Neuron (in vitro differentiated cells): ENCODE results near the gene HUS1.
"Not testable (repeated sequence)": the region's sequence is repeated elsewhere in the genome, so short reads cannot be mapped to it uniquely, and the experiment has no call there.

Source experiments
- H2AFZ ChIP-seq: one replicate; pipeline ENCODE4 v1.6.1; 2013; ENCODE audit warnings: low read depth, mild to moderate bottlenecking, inconsistent platforms, low read length, moderate library complexity
- H3K27me3 ChIP-seq: one replicate; pipeline ENCODE4 v1.6.1; 2013; ENCODE audit warnings: low read length; ENCODE audit not compliant: insufficient read depth
- H3K36me3 ChIP-seq: one replicate; pipeline ENCODE4 v1.6.1; 2013; ENCODE audit warnings: low read length; ENCODE audit not compliant: insufficient read depth
- H3K4me1 ChIP-seq: one replicate; pipeline ENCODE4 v1.6.1; 2013; ENCODE audit warnings: low read length; ENCODE audit not compliant: insufficient read depth
- H3K4me3 ChIP-seq: 2 replicates; pipeline ENCODE4 v1.5.1; 2013; ENCODE audit warnings: mild to moderate bottlenecking, low read length, moderate library complexity
- H3K9me3 ChIP-seq: one replicate; pipeline ENCODE4 v1.6.1; 2013; ENCODE audit warnings: low read length

The HUS1 gene

DNA sequence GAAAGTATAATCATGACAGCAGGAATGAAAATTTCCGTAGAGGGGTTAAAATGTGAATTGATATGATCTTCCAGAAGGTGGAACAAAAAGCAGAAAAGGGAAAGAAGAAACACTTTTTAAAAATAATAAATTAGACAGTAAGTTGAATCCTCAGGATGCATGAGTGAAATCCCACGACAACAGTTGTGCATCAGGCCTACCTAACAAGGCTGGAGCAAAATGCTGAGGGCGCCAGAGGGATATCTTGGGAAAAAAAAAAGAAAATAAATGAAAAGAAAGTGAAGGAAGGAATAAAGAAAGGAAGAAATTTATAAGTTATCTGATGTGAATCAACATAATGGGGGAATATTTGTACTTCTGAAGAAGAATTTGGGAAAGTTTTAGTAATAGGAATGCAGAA is 13.0 kb upstream of the HUS1 start:
- no peaks in the 10 kb centered on the region for H3K4me1 ChIP-seq
- H3K9me3 ChIP-seq, result no peaks in the 10 kb centered on the region
- H3K36me3 ChIP-seq, result no peaks in the 10 kb centered on the region
- no peaks in the 10 kb centered on the region for H3K27me3 ChIP-seq
- H3K4me3 ChIP-seq, result peak overlapping the region; percentile 48
- H2AFZ ChIP-seq, result peak overlapping the region; percentile 6

DNA sequence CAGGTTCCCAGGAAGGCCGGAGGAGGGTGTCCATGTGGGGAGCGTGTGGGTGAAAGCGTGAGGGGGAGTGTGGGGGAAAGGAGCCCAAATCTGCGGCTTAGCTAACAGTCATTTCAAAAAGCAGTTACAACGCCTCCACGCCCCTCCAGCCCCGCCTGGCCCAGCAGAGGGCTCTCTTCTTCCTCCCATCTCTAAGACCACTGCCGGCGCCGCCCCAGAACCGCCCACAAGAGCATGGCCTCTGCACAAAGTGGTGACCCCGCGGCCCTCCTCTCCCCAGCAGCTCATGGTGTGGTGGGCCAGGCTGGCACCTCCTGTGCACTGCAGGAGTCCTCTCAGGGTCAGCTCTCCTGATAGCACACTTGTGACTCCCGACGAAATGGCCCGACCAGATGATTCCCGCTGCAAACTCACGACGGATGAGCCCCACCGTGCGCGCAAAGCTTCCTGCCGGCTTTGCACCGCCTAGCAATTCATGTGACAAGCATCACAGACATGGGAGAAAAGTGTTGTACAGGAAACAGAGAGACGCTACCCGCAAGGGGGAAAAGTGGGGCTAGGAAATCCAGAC is 12.4 kb upstream of the HUS1 start:
- Histone ChIP-seq H3K9me3 (no peaks in the 10 kb centered on the region), H3K4me1 (no peaks in the 10 kb centered on the region), H3K27me3 (no peaks in the 10 kb centered on the region), H3K4me3 (peak overlapping the region; percentile 48), H3K36me3 (no peaks in the 10 kb centered on the region), H2AFZ (peak overlapping the region; percentile 6)

DNA sequence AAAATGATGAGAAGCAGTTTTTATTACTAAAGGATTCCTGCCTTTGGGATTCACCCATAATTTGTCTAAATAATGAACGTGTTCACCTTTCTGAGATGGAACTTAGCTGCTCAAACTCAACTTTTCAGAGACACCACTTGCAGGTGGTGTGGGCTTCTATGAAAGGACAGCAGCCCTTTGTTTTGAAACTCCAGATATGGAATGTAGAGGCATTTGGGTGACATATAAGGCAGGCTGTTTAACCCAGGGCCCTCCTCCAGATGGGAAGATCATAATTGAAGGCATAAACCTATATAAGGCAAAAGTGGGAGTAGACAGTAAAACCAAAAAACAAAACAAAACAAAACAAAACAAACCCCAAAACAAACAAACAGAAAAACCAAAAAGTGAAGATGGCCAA is 11.9 kb upstream of the HUS1 start:
- peak overlapping the region; percentile 6 for H2AFZ ChIP-seq
- H3K27me3 ChIP-seq, result no peaks in the 10 kb centered on the region
- no peaks in the 10 kb centered on the region for H3K36me3 ChIP-seq
- no peaks in the 10 kb centered on the region for H3K9me3 ChIP-seq
- no peaks in the 10 kb centered on the region for H3K4me1 ChIP-seq
- peak overlapping the region; percentile 48 for H3K4me3 ChIP-seq

DNA sequence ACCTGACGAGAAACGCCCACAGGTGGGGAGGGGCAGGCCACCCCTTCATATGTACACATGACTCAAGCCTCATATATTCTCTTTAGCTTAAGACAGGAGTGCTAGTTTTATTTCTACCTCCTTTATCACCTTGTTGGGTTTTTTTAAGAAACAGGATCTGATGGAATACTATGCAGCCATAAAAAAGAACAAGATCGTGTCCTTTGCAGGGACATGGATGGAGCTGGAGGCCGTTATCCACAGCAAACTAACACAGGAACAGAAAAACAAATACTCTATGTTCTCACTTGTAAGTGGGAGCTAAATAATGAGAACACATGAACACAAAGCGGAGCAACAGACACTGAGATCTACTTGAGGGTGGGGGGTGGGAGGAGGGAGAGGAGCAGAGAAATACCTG is 11.2 kb upstream of the HUS1 start:
- Histone ChIP-seq H2AFZ (no peak overlapping the region), H3K4me1 (no peaks in the 10 kb centered on the region), H3K9me3 (no peaks in the 10 kb centered on the region), H3K36me3 (no peaks in the 10 kb centered on the region), H3K27me3 (no peaks in the 10 kb centered on the region), H3K4me3 (no peak overlapping the region)

DNA sequence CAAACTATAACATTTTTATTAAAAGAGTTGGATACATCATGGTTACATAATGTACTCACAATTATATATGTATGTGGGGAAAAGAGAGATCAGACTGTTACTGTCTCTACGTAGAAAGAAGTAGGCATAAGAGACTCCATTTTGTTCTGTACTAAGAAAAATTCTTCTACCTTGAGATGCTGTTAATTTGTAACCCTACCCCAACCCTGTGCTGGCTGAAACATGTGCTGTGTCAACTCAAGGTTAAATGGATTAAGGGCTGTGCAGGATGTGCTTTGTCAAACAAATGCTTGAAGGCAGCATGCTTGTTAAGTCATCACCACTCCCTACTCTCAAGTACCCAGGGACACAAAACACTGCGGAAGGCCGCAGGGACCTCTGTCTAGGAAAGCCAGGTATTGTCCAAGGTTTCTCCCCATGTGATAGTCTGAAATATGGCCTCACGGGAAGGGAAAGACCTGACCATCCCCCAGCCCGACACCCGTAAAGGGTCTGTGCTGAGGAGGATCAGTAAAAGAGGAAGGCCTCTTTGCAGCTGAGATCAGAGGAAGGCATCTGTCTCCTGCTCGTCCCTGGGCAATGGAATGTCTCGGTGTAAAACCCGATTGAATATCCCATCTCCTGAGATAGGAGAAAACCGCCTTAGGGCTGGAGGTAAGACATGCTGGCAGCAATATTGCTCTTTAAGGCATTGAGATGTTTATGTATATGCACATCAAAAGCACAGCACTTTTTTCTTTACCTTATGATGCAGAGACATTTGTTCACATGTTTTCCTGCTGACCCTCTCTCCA is 10.4 kb upstream of the HUS1 start:
- not testable (repeated sequence) for H3K4me1 ChIP-seq, H3K4me3 ChIP-seq, H2AFZ ChIP-seq, H3K27me3 ChIP-seq, H3K36me3 ChIP-seq, H3K9me3 ChIP-seq

DNA sequence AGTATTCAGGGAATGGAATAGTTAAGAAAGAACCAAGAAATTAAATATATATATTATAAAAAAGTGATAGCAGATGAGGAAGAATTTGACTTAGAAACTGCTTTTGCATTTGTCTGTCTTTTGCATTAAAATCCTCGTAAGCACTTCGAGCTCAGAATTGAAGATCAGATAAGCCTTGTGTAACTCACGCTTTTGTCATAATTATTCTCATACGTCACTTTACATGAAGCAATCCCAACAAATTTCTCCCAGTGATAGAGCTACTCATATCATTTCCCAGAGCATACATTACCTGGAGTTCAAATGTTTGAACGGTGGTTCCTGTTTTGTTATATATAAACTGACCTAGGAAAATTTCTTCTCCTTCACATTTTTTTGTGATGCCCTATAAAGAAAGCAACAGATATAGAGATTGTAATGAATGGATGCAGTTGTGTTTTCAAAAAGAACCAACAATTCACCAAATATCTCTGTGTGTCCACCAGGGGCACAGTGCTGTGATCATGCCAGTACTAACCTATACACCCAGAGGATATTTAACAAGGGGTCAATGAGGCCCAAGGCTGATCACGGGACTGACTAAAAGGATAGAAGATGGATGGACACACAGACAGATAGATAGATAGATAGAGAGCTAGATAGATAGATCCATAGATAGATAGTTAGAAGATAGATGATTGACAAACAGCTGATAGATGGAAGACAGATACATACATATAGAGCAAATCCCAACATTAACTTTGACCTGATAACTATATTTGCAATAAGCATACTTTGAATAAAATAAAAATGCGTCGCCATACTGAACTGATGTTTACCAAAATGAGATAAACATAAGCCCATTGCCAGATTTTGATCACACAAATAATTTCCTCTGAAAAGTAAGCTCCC is 9.3 kb upstream of the HUS1 start:
- Histone ChIP-seq H3K9me3 (no peaks in the 10 kb centered on the region), H3K36me3 (no peaks in the 10 kb centered on the region), H3K4me3 (no peak overlapping the region), H2AFZ (no peak overlapping the region), H3K27me3 (no peaks in the 10 kb centered on the region), H3K4me1 (no peaks in the 10 kb centered on the region)

DNA sequence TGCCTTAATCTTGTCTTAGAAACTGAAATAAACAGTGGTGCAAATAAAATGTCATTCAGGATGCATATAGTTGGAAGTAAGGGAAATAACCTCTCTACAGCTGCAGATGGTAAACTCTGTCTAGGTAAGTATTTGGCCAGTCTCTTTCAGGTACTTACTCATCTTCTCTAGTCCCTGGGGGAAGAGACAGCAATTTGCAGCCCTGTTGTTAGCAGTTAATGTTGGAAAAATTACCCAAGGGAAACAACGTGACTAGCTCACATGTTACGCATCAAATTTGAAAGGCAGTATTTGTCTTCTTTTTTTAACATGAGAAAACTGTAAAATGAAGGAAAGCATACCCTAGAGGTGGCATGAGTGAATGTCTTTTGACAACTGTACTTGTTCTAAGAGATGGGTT is 3.2 kb upstream of the HUS1 start:
- no peaks in the 10 kb centered on the region for H3K27me3 ChIP-seq
- no peak overlapping the region for H3K4me3 ChIP-seq
- no peak overlapping the region for H2AFZ ChIP-seq
- H3K4me1 ChIP-seq, result peaks cover 7% of the 10 kb centered on the region
- no peaks in the 10 kb centered on the region for H3K9me3 ChIP-seq
- H3K36me3 ChIP-seq, result peaks cover 2% of the 10 kb centered on the region

DNA sequence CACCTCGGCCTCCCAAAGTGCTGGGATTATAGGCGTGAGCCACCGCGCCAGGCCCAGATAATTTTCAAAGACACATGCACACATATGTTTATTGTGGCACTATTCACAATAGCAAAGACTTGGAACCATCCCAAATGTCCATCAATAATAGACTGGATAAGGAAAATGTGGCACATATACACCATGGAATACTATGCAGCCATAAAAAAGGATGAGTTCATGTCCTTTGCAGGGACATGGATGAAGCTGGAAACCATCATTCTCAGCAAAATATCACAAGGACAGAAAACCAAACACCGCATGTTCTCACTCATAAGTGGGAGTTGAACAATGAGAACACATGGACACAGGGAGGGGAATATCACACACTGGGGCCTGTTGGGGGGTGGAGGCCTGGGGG is 1.2 kb upstream of the HUS1 start:
- H3K36me3 ChIP-seq, result peaks cover 20% of the 10 kb centered on the region
- not testable (repeated sequence) for H3K4me3 ChIP-seq, H3K27me3 ChIP-seq, H2AFZ ChIP-seq, H3K4me1 ChIP-seq, H3K9me3 ChIP-seq

DNA sequence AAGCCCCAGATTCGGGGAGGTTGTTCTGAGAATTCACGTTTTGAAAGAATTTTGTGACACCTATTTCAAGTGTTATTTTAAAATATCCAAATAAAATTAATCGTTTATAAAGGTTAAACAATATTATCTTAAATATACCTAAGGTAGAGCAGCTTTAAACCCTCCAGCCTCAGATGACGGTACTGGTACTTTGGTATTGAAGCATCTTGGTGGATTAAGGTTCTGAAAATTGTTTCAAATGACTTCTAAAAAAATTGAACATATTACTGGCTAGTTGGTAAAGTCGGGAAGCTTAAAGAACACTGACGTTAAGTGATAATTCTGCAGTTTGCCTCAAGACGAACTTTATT is 392 bp upstream of the HUS1 start:
- Histone ChIP-seq H2AFZ (peak overlapping the region; percentile 33), H3K36me3 (peaks cover 25% of the 10 kb centered on the region), H3K4me1 (peaks cover 7% of the 10 kb centered on the region), H3K27me3 (no peaks in the 10 kb centered on the region), H3K9me3 (no peaks in the 10 kb centered on the region), H3K4me3 (peak overlapping the region; percentile 63)

DNA sequence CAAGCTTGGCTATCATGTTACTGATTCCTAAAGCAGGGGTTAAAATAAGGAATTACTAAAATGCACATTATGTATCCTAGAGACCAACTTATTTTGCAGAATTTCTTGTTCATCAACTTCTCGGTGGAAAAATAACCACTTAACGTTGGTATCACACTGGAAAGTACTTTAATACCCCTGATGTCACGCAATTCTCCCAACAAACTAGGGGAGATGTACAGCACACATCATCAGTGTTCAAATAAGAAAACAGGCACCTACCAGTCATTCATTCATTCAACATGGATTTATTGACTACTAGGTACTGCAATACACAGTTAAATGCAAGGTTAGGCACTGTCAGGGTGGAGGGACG is 648 bp downstream of the HUS1 start:
- peaks cover 7% of the 10 kb centered on the region for H3K4me1 ChIP-seq
- H2AFZ ChIP-seq, result peak overlapping the region; percentile 33
- H3K4me3 ChIP-seq, result peak overlapping the region; percentile 63
- H3K9me3 ChIP-seq, result no peaks in the 10 kb centered on the region
- H3K27me3 ChIP-seq, result no peaks in the 10 kb centered on the region
- peaks cover 34% of the 10 kb centered on the region for H3K36me3 ChIP-seq

DNA sequence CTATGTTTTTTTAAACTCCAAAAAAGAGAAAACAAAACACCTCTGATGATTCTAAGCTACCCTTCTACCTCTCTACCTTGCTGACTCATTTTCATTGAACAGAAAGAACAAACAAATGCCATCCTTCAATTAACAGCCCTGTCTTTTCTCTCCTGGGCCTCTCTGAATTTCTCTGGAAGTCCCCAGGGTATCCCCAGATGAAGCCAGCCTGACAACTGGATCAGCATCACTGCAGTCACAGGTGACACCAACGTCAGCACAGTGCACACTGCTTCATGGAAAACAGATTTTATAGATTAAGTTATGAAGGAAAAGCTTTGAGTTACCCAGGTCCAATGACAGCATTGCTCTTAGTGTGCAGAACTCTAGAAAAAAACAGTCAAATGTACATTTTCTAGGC is 5.7 kb downstream of the HUS1 start:
- no peaks in the 10 kb centered on the region for H3K9me3 ChIP-seq
- peaks cover 6% of the 10 kb centered on the region for H3K4me1 ChIP-seq
- peaks cover 47% of the 10 kb centered on the region for H3K36me3 ChIP-seq
- H3K27me3 ChIP-seq, result no peaks in the 10 kb centered on the region
- H3K4me3 ChIP-seq, result no peak overlapping the region
- no peak overlapping the region for H2AFZ ChIP-seq

DNA sequence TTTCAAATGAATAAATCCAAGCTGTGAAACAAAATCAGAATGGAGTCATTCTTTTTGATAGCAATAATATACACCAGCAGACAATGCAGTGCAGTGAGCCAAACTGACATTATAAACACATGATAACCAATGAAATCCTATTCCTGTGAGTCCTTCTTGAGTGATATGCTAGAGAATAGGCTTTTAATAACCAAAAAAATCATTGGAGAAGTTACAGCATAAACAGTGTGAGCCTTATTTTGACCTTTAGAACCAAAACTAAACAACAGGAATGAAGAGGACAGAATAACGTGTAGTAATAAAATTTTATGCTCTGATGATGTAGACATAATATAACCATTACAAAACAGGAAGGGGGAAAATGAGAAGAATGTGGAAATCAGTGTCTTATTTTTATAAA is 8.7 kb downstream of the HUS1 start:
- Histone ChIP-seq H3K4me1 (no peaks in the 10 kb centered on the region), H3K27me3 (no peaks in the 10 kb centered on the region), H3K9me3 (no peaks in the 10 kb centered on the region), H2AFZ (no peak overlapping the region), H3K36me3 (peaks cover 53% of the 10 kb centered on the region), H3K4me3 (no peak overlapping the region)
